HCT116 (cell line): ENCODE data around the gene VDAC2. TPM values are rescaled to one million over a fixed set of nuclear protein-coding genes. Genes with fewer than 3 reads are reported as not detected.

ENCODE experiments used
- ATAC-seq: fragments of 200-7000 bp; cut with Tn5 transposase; 2 replicates; pipeline ENCODE4 v1.9.1; 2020; ENCODE audit warnings: mild to moderate bottlenecking, moderate library complexity
- BruUV-seq: library from RNA; stranded (reverse); fragments of 400-500 nt; replicated peaks from 2 replicates; lab custom pipeline; 2021; lab: Mats Ljungman, UMichigan
- CTCF ChIA-PET: fragments of 300-600 bp; sonication (Branson Sonifier 250); formaldehyde crosslinking; loops from one replicate; lab custom pipeline; 2021; ENCODE audit warnings: antibody characterized with exemption; lab: Charles Lee
- POLR2A ChIA-PET: fragments of 300-600, 350-600 bp; sonication (Branson Sonifier 250); formaldehyde crosslinking; loops from one replicate; lab custom pipeline; 2021; ENCODE audit warnings: antibody characterized with exemption; lab: Charles Lee
- RAD21 ChIA-PET, 2 experiments: fragments of 300-600 bp; sonication (Branson Sonifier 250); formaldehyde crosslinking; loops; one replicate each; lab custom pipeline; 2023; ENCODE audit warnings: low total read pairs in 2 of 2; ENCODE audit not compliant: uncharacterized antibody in 2 of 2, unreplicated experiment in 2 of 2, low non-redundant PET in 1 of 2; lab: Charles Lee
- DNase-seq: peaks from one replicate; pipeline ENCODE4 v3.0.0-alpha.2; 2010; ENCODE audit warnings: low read depth, low spot score
- H2AFZ ChIP-seq: fragments of 200-600 bp; shearing (Covaris generic), sonication (generic); 2 replicates; pipeline ENCODE4 v1.6.1; 2017; ENCODE audit warnings: low read depth, mixed run types, mixed read lengths, antibody characterized with exemption, low read length; ENCODE audit not compliant: poor library complexity, severe bottlenecking
- H3K27ac ChIP-seq: 2 replicates; pipeline ENCODE4 v1.5.1; 2012; ENCODE audit warnings: low read depth, low read length
- H3K27me3 ChIP-seq: fragments of 200-600 bp; sonication (generic); 2 replicates; pipeline ENCODE4 v1.6.1; 2016; ENCODE audit warnings: mixed run types, low read length, mixed read lengths; ENCODE audit not compliant: insufficient read depth
- H3K36me3 ChIP-seq, 2 experiments: fragments of 200-500 bp in 1 of 2; fragments of 200-600 bp in 1 of 2; sonication (Bioruptor generic) in 1 of 2; sonication (generic) in 1 of 2; 2 replicates each; pipeline versions ENCODE4 v1.5.1 to v1.6.1; 2014 to 2016; ENCODE audit warnings: low read length in 2 of 2, inconsistent platforms in 1 of 2, mixed read lengths in 1 of 2, mixed run types in 1 of 2; ENCODE audit not compliant: insufficient read depth in 2 of 2, control insufficient read depth in 1 of 2
- H3K4me1 ChIP-seq, 2 experiments: fragments of 200-600 bp in 1 of 2; sonication (generic) in 1 of 2; 2 replicates each; pipeline versions ENCODE4 v1.5.1 to v1.6.1; 2012 to 2017; ENCODE audit warnings: low read length in 2 of 2, inconsistent platforms in 1 of 2, mild to moderate bottlenecking in 1 of 2, mixed read lengths in 1 of 2, mixed run types in 1 of 2, moderate library complexity in 1 of 2; ENCODE audit not compliant: insufficient read depth in 2 of 2, control insufficient read depth in 1 of 2
- H3K4me2 ChIP-seq: fragments of 200-600 bp; sonication (generic); 2 replicates; pipeline ENCODE4 v1.6.1; 2017; ENCODE audit warnings: mixed run types, low read length, mixed read lengths
- H3K4me3 ChIP-seq, 2 experiments: fragments of 200-600 bp in 1 of 2; sonication (generic) in 1 of 2; replicated peaks in 1 of 2; 2 replicates each; pipeline ENCODE4 v1.5.1; 2011 to 2016; ENCODE audit warnings: low read length in 2 of 2, control low read depth in 1 of 2, low read depth in 1 of 2, mild to moderate bottlenecking in 1 of 2, mixed read lengths in 1 of 2, mixed run types in 1 of 2
- H3K79me2 ChIP-seq: fragments of 200-600 bp; sonication (generic); 2 replicates; pipeline ENCODE4 v1.6.1; 2017; ENCODE audit warnings: mild to moderate bottlenecking, mixed run types, low read length, moderate library complexity, mixed read lengths; ENCODE audit not compliant: insufficient read depth
- H3K9ac ChIP-seq: fragments of 200-600 bp; sonication (generic); 2 replicates; pipeline ENCODE4 v1.6.1; 2016; ENCODE audit warnings: low read length, mixed read lengths
- H3K9me2 ChIP-seq: fragments of 200-600 bp; sonication (generic), shearing (Covaris generic); 2 replicates; pipeline ENCODE4 v1.6.1; 2017; ENCODE audit warnings: mixed run types, mild to moderate bottlenecking, moderate library complexity; ENCODE audit not compliant: insufficient read depth
- H3K9me3 ChIP-seq, 2 experiments: fragments of 200-500 bp in 1 of 2; fragments of 200-600 bp in 1 of 2; sonication (Bioruptor generic) in 1 of 2; sonication (generic) in 1 of 2; 2 replicates each; pipeline ENCODE4 v1.6.1; 2014 to 2017; ENCODE audit warnings: low read length in 2 of 2, mixed read lengths in 2 of 2, inconsistent platforms in 1 of 2, low read depth in 1 of 2, mild to moderate bottlenecking in 1 of 2, mixed run types in 1 of 2, moderate library complexity in 1 of 2; ENCODE audit not compliant: control insufficient read depth in 1 of 2, insufficient read depth in 1 of 2
- H4K20me1 ChIP-seq: fragments of 200-600 bp; sonication (generic), shearing (Covaris generic); 2 replicates; pipeline ENCODE4 v1.6.1; 2017; ENCODE audit warnings: mixed run types, mild to moderate bottlenecking, moderate library complexity; ENCODE audit not compliant: insufficient read depth
- CBX3 ChIP-seq: IDR thresholded peaks from 2 replicates; pipeline ENCODE4 v1.6.1; 2012; ENCODE audit warnings: low read depth
- EZH2 ChIP-seq: fragments of 200-600 bp; sonication (generic); IDR thresholded peaks from 2 replicates; pipeline ENCODE4 v1.6.1; 2017; ENCODE audit warnings: antibody characterized with exemption, mixed run types
- MAX ChIP-seq: IDR thresholded peaks from 2 replicates; pipeline ENCODE4 v1.6.1; 2012
- REST ChIP-seq: IDR thresholded peaks from 2 replicates; pipeline ENCODE4 v1.6.1; 2012; ENCODE audit warnings: low read depth
- SP1 ChIP-seq: IDR thresholded peaks from 2 replicates; pipeline ENCODE4 v1.6.1; 2012; ENCODE audit warnings: low read depth
- TCF7L2 ChIP-seq: IDR thresholded peaks from 2 replicates; pipeline ENCODE4 v1.7.0; 2011; ENCODE audit warnings: borderline replicate concordance, inconsistent platforms; ENCODE audit not compliant: insufficient read depth, insufficient read length; ENCODE audit errors: extremely low read depth
- ZFX ChIP-seq: fragments of 450-650 bp; IDR thresholded peaks from 2 replicates; pipeline ENCODE4 v1.6.1; 2017
- ZNF274 ChIP-seq: fragments of 200-500 bp; sonication (Bioruptor generic); IDR thresholded peaks from 2 replicates; pipeline ENCODE4 v1.6.1; 2014; ENCODE audit warnings: mild to moderate bottlenecking, low read depth, low read length, inconsistent platforms
- intact Hi-C: fragments of 100-400 bp; cut with micrococcal nuclease; formaldehyde crosslinking; loops from 2 replicates; pipeline ENCODE4 v1.10.0; 2022
- total RNA-seq: library from RNA; stranded (reverse); gene quantifications from one replicate; pipeline ENCODE4 v1.2.1, GENCODE V29; 2021; ENCODE audit not compliant: unreplicated experiment
- TF ChIP-seq, protein P1 (sequence below), 3 experiments: fragments of 200-600 bp in 1 of 3; sonication (generic) in 1 of 3; IDR thresholded peaks in 2 of 3; conservative IDR thresholded peaks in 1 of 3; 2 replicates each; pipeline ENCODE4 v1.5.1; 2012 to 2017; ENCODE audit warnings: low read depth in 2 of 3, low read length in 2 of 3, antibody characterized with exemption in 1 of 3, borderline replicate concordance in 1 of 3, control low read depth in 1 of 3, mild to moderate bottlenecking in 1 of 3, mixed read lengths in 1 of 3, mixed run types in 1 of 3, moderate library complexity in 1 of 3; ENCODE audit not compliant: insufficient read depth in 1 of 3

Gene VDAC2
- total RNA-seq, 1 experiment from 2014 or later = 289 TPM

GRCh38 chr10:75239096-75239790, 28.6 kb downstream of the VDAC2 start:
- Histone ChIP-seq H3K27ac (no peak overlapping the region), H2AFZ (no peak overlapping the region), H3K4me2 (no peak overlapping the region), H3K4me1 (peaks cover 0 to 14% of the 10 kb centered on the region in 2 experiments; a peak in 2 of 4 replicates), H4K20me1 (no peaks in the 10 kb centered on the region), H3K27me3 (no peaks in the 10 kb centered on the region), H3K4me3 (no peak overlapping the region), H3K79me2 (peaks cover 4% of the 10 kb centered on the region; the same call in 1 of the 2 replicates), H3K9ac (no peak overlapping the region), H3K36me3 (no peaks in the 10 kb centered on the region), H3K9me3 (no peaks in the 10 kb centered on the region), H3K9me2 (no peaks in the 10 kb centered on the region)
- ChIA-PET POLR2A (no interaction called here), RAD21 (no interaction called here), CTCF (no interaction called here)
- intact Hi-C loops = loop anchor here (5.0 kb wide), 2 partner anchors 997 to 1063 kb away; no protein-coding TSS in a partner anchor
- DNase-seq = no peak
- TF ChIP-seq TCF7L2 (no peak), ZNF274 (no peak), REST (no peak), ZFX (no peak), SP1 (no peak), MAX (no peak), CBX3 (no peak), EZH2 (no peak)
- TF ChIP-seq, protein P1, sequence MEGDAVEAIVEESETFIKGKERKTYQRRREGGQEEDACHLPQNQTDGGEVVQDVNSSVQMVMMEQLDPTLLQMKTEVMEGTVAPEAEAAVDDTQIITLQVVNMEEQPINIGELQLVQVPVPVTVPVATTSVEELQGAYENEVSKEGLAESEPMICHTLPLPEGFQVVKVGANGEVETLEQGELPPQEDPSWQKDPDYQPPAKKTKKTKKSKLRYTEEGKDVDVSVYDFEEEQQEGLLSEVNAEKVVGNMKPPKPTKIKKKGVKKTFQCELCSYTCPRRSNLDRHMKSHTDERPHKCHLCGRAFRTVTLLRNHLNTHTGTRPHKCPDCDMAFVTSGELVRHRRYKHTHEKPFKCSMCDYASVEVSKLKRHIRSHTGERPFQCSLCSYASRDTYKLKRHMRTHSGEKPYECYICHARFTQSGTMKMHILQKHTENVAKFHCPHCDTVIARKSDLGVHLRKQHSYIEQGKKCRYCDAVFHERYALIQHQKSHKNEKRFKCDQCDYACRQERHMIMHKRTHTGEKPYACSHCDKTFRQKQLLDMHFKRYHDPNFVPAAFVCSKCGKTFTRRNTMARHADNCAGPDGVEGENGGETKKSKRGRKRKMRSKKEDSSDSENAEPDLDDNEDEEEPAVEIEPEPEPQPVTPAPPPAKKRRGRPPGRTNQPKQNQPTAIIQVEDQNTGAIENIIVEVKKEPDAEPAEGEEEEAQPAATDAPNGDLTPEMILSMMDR (IDR thresholded peaks at IDR 0.05 in 2 of 3, conservative IDR thresholded peaks at IDR 0.05 in 1 of 3; ENCODE audit: borderline replicate concordance in 1 of 3, insufficient read depth in 1 of 3, low read depth in 2 of 3, low read length in 2 of 3) = no peak
- BruUV-seq = no TSS peak
- no peak for ATAC-seq
